ENCODE measurements around the gene UGT8. TPM values are rescaled to one million over a fixed set of nuclear protein-coding genes. Genes with fewer than 3 reads are reported as not detected.

The UGT8 gene
- total RNA-seq, 1 donor from 2014 or later = 4.5 TPM

- Mint-ChIP-seq H3K27me3 (no peaks in the 10 kb centered on the region), H3K4me3 (ENCODE audit: low read depth) (no peak overlapping the region), H3K36me3 (ENCODE audit: insufficient read depth) (no peaks in the 10 kb centered on the region), H3K27ac (no peak overlapping the region), H3K9me3 (ENCODE audit: low read depth) (no peaks in the 10 kb centered on the region), H3K4me1 (ENCODE audit: low read depth) (peaks cover 8% of the 10 kb centered on the region)
- no peak for DNase-seq (ENCODE audit: low spot score, unreplicated experiment)
- no peak for TF ChIP-seq CTCF (IDR thresholded peaks at IDR 0.05; ENCODE audit: unreplicated experiment)
These were observed 126.5 kb downstream of the UGT8 start for GRCh38 chr4:114725066-114725465.

GRCh38 chr4:114727461-114727860 lies 128.9 kb downstream of the UGT8 start:
- Mint-ChIP-seq H3K27me3 (no peaks in the 10 kb centered on the region), H3K27ac (no peak overlapping the region), H3K4me3 (ENCODE audit: low read depth) (no peak overlapping the region), H3K36me3 (ENCODE audit: insufficient read depth) (no peaks in the 10 kb centered on the region), H3K9me3 (ENCODE audit: low read depth) (no peaks in the 10 kb centered on the region), H3K4me1 (ENCODE audit: low read depth) (peaks cover 3% of the 10 kb centered on the region)
- TF ChIP-seq CTCF (IDR thresholded peaks at IDR 0.05; ENCODE audit: unreplicated experiment) = no peak
- no peak for DNase-seq (ENCODE audit: low spot score, unreplicated experiment)

Small RNA genes lying within 50 kb of the gene (microRNA-seq; reads per million reads assigned to microRNA genes)
- gene MIR577 (ENCODE audit: borderline number of aligned reads, unreplicated experiment) = 30.4 reads per million, percentile 38 among the genes with 10 or more reads in this experiment
